ENCODE data around the gene RPL13. TPM values are rescaled to one million over a fixed set of nuclear protein-coding genes. Genes with fewer than 3 reads are reported as not detected.
A peak's percentile ranks its signal among the peaks of the same experiment; 100 is the strongest.

The RPL13 gene
- total RNA-seq, 4 donors from 2014 or later = 2,633 to 11,472 (median 5,632) TPM

- intact Hi-C loops (cut with DNase I; ENCODE audit: low total_unique reads) = no loop called here
- Histone ChIP-seq H3K4me1 (peaks cover 0 to 17% of the 10 kb centered on the region in 2 donors), H3K36me3 (no peaks in the 10 kb centered on the region), H3K9me3 (no peaks in the 10 kb centered on the region), H3K4me3 (peak overlapping the region; percentile 72 to 91), H3K27me3 (no peaks in the 10 kb centered on the region), H3K27ac (peak overlapping the region; percentile 95 to 97)
- no peak for TF ChIP-seq POLR2A (IDR thresholded peaks at IDR 0.05)
- TF ChIP-seq, protein P1, sequence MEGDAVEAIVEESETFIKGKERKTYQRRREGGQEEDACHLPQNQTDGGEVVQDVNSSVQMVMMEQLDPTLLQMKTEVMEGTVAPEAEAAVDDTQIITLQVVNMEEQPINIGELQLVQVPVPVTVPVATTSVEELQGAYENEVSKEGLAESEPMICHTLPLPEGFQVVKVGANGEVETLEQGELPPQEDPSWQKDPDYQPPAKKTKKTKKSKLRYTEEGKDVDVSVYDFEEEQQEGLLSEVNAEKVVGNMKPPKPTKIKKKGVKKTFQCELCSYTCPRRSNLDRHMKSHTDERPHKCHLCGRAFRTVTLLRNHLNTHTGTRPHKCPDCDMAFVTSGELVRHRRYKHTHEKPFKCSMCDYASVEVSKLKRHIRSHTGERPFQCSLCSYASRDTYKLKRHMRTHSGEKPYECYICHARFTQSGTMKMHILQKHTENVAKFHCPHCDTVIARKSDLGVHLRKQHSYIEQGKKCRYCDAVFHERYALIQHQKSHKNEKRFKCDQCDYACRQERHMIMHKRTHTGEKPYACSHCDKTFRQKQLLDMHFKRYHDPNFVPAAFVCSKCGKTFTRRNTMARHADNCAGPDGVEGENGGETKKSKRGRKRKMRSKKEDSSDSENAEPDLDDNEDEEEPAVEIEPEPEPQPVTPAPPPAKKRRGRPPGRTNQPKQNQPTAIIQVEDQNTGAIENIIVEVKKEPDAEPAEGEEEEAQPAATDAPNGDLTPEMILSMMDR (IDR thresholded peaks at IDR 0.05) = no peak
- DNase-seq = no peak
Observed at GRCh38 chr16:89561884-89562599, 1.6 kb downstream of the RPL13 start.

GRCh38 chr16:89562939-89563338 is 2.5 kb downstream of the RPL13 start:
- Histone ChIP-seq H3K36me3 (no peaks in the 10 kb centered on the region), H3K4me1 (peaks cover 0 to 17% of the 10 kb centered on the region in 2 donors)

GRCh38 chr16:89563639-89564392 is 3.3 kb downstream of the RPL13 start:
- no peak for DNase-seq
- TF ChIP-seq POLR2A (IDR thresholded peaks at IDR 0.05) = no peak
- TF ChIP-seq, protein P1 (IDR thresholded peaks at IDR 0.05) = no peak
- Histone ChIP-seq H3K27ac (no peak overlapping the region), H3K36me3 (no peaks in the 10 kb centered on the region), H3K27me3 (no peaks in the 10 kb centered on the region), H3K9me3 (no peaks in the 10 kb centered on the region), H3K4me1 (peaks cover 0 to 17% of the 10 kb centered on the region in 2 donors), H3K4me3 (no peak overlapping the region)
- intact Hi-C loops (cut with DNase I; ENCODE audit: low total_unique reads) = no loop called here

More at GRCh38 chr16:89562939-89563338, 2.5 kb downstream of the RPL13 start:
- Histone ChIP-seq H3K27me3 (no peaks in the 10 kb centered on the region), H3K4me3 (no peak overlapping the region), H3K27ac (no peak overlapping the region), H3K9me3 (no peaks in the 10 kb centered on the region)
- no peak for DNase-seq
- TF ChIP-seq POLR2A (IDR thresholded peaks at IDR 0.05) = no peak
- TF ChIP-seq, protein P1 (IDR thresholded peaks at IDR 0.05) = no peak
- intact Hi-C loops (cut with DNase I; ENCODE audit: low total_unique reads) = no loop called here

DNA sequence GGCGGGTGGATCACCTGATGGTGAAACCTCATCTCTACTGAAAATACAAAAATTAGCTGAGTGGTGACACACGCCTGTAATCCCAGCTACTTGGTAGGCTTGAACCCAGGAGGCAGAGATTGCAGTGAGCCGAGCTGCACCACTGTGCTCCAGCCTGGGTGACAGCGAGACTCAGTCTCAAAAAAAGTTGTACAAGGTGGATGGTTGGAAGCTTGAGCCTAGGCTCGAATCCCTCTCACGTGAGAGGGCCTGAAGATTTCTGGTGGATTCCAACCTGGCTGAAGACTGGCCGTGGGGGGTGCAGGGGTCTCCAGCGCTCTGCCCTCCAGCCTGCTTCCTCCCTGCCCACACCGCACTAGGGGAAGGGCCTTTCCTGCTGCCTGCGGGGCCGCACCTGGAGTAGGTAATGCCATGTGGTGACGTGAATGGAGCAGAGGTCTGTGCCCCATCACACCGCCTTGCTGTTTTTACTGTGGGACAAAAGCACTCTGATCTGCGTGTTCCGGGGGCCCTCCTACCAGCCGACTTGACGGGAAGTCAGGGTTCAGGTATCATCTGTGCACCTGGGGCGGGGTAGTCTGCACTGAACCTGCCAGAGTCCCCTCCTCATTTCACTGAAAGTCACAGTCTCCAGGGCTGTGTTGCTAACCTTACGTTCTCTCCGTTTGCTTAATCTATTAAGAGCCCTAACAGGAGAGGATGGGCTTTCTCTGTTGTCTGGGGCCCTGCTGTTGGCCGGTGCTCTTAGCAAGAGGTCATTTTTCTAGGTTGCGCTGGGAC is 4.2 kb downstream of the RPL13 start:
- Histone ChIP-seq H3K4me1 (peaks cover 0 to 15% of the 10 kb centered on the region in 2 donors), H3K36me3 (no peaks in the 10 kb centered on the region), H3K27me3 (no peaks in the 10 kb centered on the region), H3K27ac (no peak overlapping the region), H3K4me3 (no peak overlapping the region), H3K9me3 (no peaks in the 10 kb centered on the region)
- DNase-seq = no peak
- intact Hi-C loops (cut with DNase I; ENCODE audit: low total_unique reads) = no loop called here
- TF ChIP-seq POLR2A (IDR thresholded peaks at IDR 0.05) = no peak
- TF ChIP-seq, protein P1 (IDR thresholded peaks at IDR 0.05) = no peak

Measured in uterus (tissue), 4 donors.